Measurements from ENCODE around the gene CFAP298. TPM values are rescaled to one million over a fixed set of nuclear protein-coding genes. Genes with fewer than 3 reads are reported as not detected.
A peak's percentile ranks its signal among the peaks of the same experiment; 100 is the strongest.

CFAP298 gene
- total RNA-seq, 2 donors from 2014 or later, result 16.1 to 22.2 TPM

DNA sequence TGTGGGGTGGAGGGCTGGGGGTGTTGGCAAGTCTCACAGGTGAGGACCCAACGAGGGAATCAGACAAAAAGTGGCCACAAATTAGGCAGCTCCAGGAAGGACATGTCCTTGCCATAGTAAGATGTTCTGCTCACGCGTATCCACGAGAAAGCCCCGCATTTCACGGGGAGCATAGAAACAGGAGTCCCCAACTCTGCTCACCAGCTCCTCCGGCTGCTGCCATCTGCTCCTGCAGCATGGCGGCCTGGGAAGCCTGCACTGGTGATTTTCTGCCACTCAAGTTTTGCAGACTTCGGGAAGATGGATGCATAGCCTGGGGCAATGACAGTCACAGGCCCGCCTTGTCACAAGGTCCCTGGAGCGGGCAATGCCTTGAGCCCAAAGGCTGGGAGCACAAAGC lies 36.2 kb downstream of the CFAP298 start:
- Histone ChIP-seq H3K27ac (no peak overlapping the region), H3K27me3 (no peaks in the 10 kb centered on the region), H3K4me3 (no peak overlapping the region), H3K4me1 (no peaks in the 10 kb centered on the region), H3K36me3 (peaks cover 7% of the 10 kb centered on the region), H3K9me3 (no peaks in the 10 kb centered on the region)
- TF ChIP-seq, protein P1, sequence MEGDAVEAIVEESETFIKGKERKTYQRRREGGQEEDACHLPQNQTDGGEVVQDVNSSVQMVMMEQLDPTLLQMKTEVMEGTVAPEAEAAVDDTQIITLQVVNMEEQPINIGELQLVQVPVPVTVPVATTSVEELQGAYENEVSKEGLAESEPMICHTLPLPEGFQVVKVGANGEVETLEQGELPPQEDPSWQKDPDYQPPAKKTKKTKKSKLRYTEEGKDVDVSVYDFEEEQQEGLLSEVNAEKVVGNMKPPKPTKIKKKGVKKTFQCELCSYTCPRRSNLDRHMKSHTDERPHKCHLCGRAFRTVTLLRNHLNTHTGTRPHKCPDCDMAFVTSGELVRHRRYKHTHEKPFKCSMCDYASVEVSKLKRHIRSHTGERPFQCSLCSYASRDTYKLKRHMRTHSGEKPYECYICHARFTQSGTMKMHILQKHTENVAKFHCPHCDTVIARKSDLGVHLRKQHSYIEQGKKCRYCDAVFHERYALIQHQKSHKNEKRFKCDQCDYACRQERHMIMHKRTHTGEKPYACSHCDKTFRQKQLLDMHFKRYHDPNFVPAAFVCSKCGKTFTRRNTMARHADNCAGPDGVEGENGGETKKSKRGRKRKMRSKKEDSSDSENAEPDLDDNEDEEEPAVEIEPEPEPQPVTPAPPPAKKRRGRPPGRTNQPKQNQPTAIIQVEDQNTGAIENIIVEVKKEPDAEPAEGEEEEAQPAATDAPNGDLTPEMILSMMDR (IDR thresholded peaks at IDR 0.05), result no peak
- DNase-seq (ENCODE audit: low spot score), result no peak

DNA sequence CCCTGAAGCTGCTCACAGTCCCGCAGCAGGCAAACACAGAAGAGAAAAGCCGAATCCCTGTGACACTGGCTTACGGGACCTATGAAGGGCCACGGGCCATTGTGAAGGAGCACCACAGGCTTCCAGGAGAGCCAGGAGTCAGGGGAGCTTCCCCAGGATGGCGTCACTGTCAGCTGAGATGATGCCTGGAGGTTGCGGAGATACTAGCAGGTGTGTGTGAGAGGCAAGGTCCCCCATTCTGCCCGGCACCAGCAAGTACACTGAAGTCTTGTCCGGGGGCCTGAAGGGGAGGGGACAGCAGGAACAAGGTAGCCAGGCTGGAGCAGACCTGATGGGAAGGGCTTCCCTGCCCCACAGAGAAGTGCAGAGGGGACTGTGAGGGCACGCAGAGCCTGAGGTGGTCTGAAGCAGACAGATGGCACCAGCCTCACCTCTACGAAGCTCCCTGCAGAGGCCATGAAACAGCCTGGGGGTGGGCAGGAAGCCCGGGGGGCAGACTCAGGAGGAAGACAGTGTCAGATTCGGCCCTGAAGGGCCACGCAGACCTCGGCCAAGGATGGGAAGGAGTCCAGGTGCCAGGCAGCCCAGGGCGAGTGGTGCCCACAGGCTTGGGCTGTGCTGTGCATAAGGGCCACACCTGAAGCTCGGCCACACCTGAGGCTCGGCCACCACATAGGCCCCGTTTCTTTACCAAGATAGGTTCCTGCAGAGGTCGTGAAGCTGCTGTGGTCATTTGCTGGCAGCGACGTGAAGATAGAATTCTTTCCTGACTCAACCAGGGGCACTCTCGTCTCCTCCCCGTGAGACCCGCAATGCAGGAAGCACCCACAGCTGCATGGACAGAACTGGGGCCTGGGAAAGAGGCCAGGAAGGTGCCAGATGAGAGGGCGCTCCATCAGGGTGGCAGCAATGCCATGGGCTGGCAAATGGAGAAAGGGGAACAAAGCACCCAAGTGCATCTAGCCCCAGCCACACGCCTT lies 36.9 kb downstream of the CFAP298 start:
- TF ChIP-seq, protein P1 (IDR thresholded peaks at IDR 0.05), result no peak
- no peak overlapping the region for H3K4me3 ChIP-seq
- no peaks in the 10 kb centered on the region for H3K9me3 ChIP-seq
- H3K27me3 ChIP-seq, result no peaks in the 10 kb centered on the region
- H3K36me3 ChIP-seq, result peaks cover 7% of the 10 kb centered on the region
- DNase-seq (ENCODE audit: low spot score), result no peak
- H3K4me1 ChIP-seq, result no peaks in the 10 kb centered on the region
- no peak overlapping the region for H3K27ac ChIP-seq

DNA sequence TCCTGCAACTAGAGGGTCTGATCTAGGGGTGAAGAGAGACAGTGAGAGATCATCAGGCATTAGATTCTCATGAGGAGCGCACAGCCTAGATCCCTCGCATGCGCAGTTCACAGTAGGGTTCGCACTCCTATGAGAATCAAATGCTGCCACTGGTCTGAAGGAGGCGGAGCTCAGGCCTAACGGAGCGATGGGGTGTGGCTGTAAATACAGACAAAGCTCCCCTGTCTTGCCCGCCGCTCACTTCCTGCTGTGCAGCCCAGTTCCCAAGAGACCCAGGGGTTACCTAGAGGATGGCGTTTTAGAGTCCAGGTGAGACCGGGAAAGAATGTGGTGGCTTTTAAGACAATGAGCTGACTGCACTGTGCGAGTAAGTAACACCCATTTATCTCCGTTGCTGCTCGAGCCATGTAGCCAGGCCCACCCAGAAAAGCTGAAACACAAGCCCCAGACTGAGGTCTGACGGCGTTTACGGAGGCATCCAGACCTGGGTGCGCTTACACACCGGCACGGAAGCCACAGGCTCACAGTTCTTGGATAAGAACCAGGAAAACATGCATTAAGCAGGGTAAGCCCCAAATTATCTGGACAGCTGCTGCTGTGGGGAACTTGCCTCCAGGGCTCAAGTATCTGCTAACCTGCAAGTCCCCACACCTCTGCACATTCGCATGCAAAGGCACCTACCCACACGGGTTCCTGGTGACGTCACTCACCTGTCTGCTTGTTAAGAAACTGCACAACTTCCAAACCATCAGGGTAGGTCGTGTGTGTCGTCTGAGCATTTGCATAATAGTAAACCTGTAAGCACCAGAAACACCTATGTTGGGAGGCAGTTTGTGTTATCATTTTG lies 39.4 kb downstream of the CFAP298 start:
- TF ChIP-seq, protein P1 (IDR thresholded peaks at IDR 0.05), result no peak
- Histone ChIP-seq H3K4me1 (no peaks in the 10 kb centered on the region), H3K9me3 (no peaks in the 10 kb centered on the region), H3K36me3 (no peaks in the 10 kb centered on the region), H3K27me3 (no peaks in the 10 kb centered on the region), H3K4me3 (no peak overlapping the region), H3K27ac (no peak overlapping the region)
- DNase-seq (ENCODE audit: low spot score), result no peak

DNA sequence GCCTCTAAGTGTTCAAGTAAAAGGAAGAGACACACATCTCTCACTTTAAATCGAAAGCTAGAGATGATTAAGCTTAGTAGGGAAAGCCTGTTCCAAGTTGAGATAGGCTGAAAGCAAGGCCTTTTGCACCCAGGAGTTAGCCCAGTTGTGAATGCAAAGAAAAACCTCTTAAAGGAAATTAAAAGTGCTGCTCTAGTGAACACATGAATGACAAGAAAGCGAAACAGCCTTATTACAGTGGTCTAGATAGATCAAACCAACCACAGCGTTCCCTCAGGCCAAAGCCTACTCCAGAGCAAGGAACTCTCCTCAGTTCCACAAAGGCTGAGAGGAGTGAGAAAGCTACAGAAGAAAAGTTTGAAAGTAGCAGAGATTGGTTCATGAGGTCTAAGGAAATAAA lies 41.7 kb downstream of the CFAP298 start:
- Histone ChIP-seq H3K4me1 (no peaks in the 10 kb centered on the region), H3K27me3 (no peaks in the 10 kb centered on the region), H3K4me3 (no peak overlapping the region), H3K27ac (no peak overlapping the region), H3K36me3 (no peaks in the 10 kb centered on the region), H3K9me3 (no peaks in the 10 kb centered on the region)
- TF ChIP-seq, protein P1 (IDR thresholded peaks at IDR 0.05), result no peak
- DNase-seq (ENCODE audit: low spot score), result no peak

DNA sequence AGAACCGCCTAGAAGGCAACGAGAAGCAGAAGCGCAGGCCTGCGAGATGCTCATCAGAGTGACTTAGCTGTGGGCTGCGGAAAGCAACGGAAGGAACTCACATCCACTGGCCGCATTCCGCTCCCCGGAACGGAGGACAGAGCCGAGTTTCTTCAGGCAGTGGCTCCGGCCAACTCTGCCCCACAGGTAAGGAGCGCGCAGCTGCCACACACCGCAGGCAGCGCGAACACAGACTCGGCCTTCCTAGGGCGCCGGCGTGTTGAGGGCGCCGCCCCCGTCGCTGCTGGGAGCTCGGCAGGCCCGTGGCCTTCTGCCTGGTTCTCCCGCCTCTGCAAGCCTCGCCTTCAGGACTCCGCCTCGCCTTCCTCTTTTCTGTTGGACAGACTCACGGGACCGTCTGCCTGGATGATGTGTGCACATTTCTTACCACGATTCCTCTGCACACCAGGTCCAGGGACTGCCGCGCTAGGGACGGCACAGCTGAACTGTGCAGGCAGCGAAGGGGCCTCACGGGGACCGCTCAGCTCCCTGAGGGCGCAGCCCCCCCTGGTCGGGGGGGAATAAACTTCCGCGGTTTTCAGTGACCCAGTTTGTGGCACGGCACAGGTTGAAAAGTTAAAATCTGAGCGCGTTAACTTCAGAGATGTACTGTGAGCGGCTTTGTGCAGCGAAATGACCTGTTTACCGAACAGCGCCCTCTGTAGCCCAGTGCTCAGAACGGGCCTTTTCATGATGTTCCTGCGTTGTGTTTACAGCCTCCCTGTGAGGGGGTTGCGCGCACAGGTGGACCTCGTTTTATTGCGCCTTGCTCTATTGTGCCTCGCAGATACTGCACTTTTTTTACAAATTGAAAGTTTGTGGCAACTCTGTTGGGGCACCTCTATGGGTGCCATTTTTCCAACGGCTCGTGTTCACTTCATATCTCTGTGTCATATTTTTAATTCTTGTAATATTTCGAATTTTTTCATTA lies 42.6 kb downstream of the CFAP298 start:
- no peaks in the 10 kb centered on the region for H3K36me3 ChIP-seq
- no peaks in the 10 kb centered on the region for H3K4me1 ChIP-seq
- DNase-seq (ENCODE audit: low spot score), result peak; percentile 76
- TF ChIP-seq, protein P1 (IDR thresholded peaks at IDR 0.05), result peak; percentile 83 to 91
- no peaks in the 10 kb centered on the region for H3K9me3 ChIP-seq
- H3K4me3 ChIP-seq, result peak overlapping the region; percentile 46 to 62
- no peaks in the 10 kb centered on the region for H3K27me3 ChIP-seq
- H3K27ac ChIP-seq, result peak overlapping the region; percentile 73 to 82

All from right atrium auricular region (tissue), 2 donors.